B cell (primary cell): ENCODE data around the gene ZNHIT2. TPM values are rescaled to one million over a fixed set of nuclear protein-coding genes. Genes with fewer than 3 reads are reported as not detected.

Source experiments
- ATAC-seq: fragments of 200-7000 bp; cut with Tn5 transposase; one replicate; pipeline ENCODE4 v1.10.0; 2021; ENCODE audit warnings: low read depth, mild to moderate bottlenecking, moderate number of reproducible peaks, moderate library complexity
- CTCF ChIA-PET: fragments of 350-600 bp; sonication (Branson Sonifier 250); formaldehyde crosslinking; loops from one replicate; lab custom pipeline; 2021; ENCODE audit warnings: antibody characterized with exemption, inconsistent platforms; lab: Charles Lee
- POLR2A ChIA-PET: fragments of 350-600 bp; sonication (Branson Sonifier 250); formaldehyde crosslinking; loops from one replicate; lab custom pipeline; 2021; ENCODE audit warnings: antibody characterized with exemption; lab: Charles Lee
- DNase-seq: peaks from one replicate; pipeline ENCODE4 v3.0.0; 2013
- H2AFZ ChIP-seq: 2 replicates; pipeline ENCODE4 v1.6.1; 2012; ENCODE audit warnings: mild to moderate bottlenecking, low read depth, low read length; ENCODE audit not compliant: insufficient read depth, poor library complexity, severe bottlenecking
- H3K27ac ChIP-seq, 2 donors: 1 replicate in 1 of 2; 2 replicates in 1 of 2; pipeline ENCODE4 v1.5.1; 2012 to 2013; ENCODE audit warnings: low read length in 2 of 2, mild to moderate bottlenecking in 2 of 2, moderate library complexity in 1 of 2
- H3K27me3 ChIP-seq, 4 experiments: fragments of 200-600 bp in 1 of 4; sonication (generic) in 1 of 4; replicated peaks in 1 of 4; 1 replicate in 2 of 4; 2 replicates in 2 of 4; pipeline versions ENCODE4 v1.6.1 to v1.7.0; 2013 to 2016; ENCODE audit warnings: low read length in 3 of 4, mild to moderate bottlenecking in 2 of 4, mixed read lengths in 1 of 4, moderate library complexity in 1 of 4; ENCODE audit not compliant: insufficient read depth in 4 of 4, control insufficient read depth in 3 of 4; ENCODE audit errors: control extremely low read depth in 1 of 4
- H3K36me3 ChIP-seq, 2 experiments: replicated peaks in 1 of 2; 1 replicate in 1 of 2; 2 replicates in 1 of 2; pipeline versions ENCODE4 v1.6.1 to v1.7.1; 2013; ENCODE audit warnings: low read length in 1 of 2; ENCODE audit not compliant: insufficient read depth in 2 of 2, control insufficient read depth in 1 of 2; ENCODE audit errors: control extremely low read depth in 1 of 2, extremely low read depth in 1 of 2
- H3K4me1 ChIP-seq, 2 donors: fragments of 200-600 bp in 1 of 2; sonication (generic) in 1 of 2; 1 replicate in 1 of 2; 2 replicates in 1 of 2; pipeline versions ENCODE4 v1.5.1 to v1.6.1; 2013 to 2017; ENCODE audit warnings: low read length in 2 of 2; ENCODE audit not compliant: control insufficient read depth in 2 of 2, insufficient read depth in 2 of 2
- H3K4me2 ChIP-seq: replicated peaks from 2 replicates; pipeline ENCODE3; 2012; ENCODE audit warnings: mild to moderate bottlenecking, low read depth, low read length; ENCODE audit not compliant: poor library complexity, severe bottlenecking
- H3K4me3 ChIP-seq, 5 experiments: fragments of 200-600 bp in 1 of 5; sonication (generic) in 1 of 5; 1 replicate in 3 of 5; 2 replicates in 2 of 5; pipeline versions ENCODE4 v1.5.1 to v1.7.0; 2011 to 2016; ENCODE audit warnings: low read length in 4 of 5, mild to moderate bottlenecking in 4 of 5, low read depth in 2 of 5, control low read depth in 1 of 5, moderate library complexity in 1 of 5; ENCODE audit not compliant: insufficient read depth in 1 of 5; ENCODE audit errors: control extremely low read depth in 1 of 5, extremely low read depth in 1 of 5
- H3K79me2 ChIP-seq: fragments of 200-600 bp; sonication (generic); one replicate; pipeline ENCODE4 v1.6.0; 2016; ENCODE audit warnings: low read length; ENCODE audit not compliant: control insufficient read depth, insufficient read depth
- H3K9ac ChIP-seq: fragments of 200-600 bp; sonication (generic); 2 replicates; pipeline ENCODE4 v1.6.1; 2017; ENCODE audit warnings: mild to moderate bottlenecking, low read length, moderate library complexity
- H3K9me3 ChIP-seq, 3 donors: one replicate each; pipeline versions ENCODE4 v1.6.1 to v1.7.1; 2013; ENCODE audit warnings: low read length in 2 of 3; ENCODE audit not compliant: control insufficient read depth in 2 of 3, insufficient read depth in 1 of 3; ENCODE audit errors: control extremely low read depth in 1 of 3
- H4K20me1 ChIP-seq: 2 replicates; pipeline ENCODE4 v1.6.0; 2012; ENCODE audit warnings: mild to moderate bottlenecking, low read length; ENCODE audit not compliant: insufficient read depth, control insufficient read depth, poor library complexity, severe bottlenecking
- H3K27ac Mint-ChIP-seq: one replicate; pipeline ENCODE4 v1.8.0; 2021; ENCODE audit warnings: mixed read lengths
- H3K27me3 Mint-ChIP-seq: one replicate; pipeline ENCODE4 v1.8.0; 2021; ENCODE audit warnings: mixed read lengths
- H3K4me1 Mint-ChIP-seq: one replicate; pipeline ENCODE4 v1.8.0; 2021; ENCODE audit warnings: mixed read lengths
- H3K4me3 Mint-ChIP-seq: one replicate; pipeline ENCODE4 v1.8.0; 2021; ENCODE audit warnings: mixed read lengths
- H3K9me3 Mint-ChIP-seq: one replicate; pipeline ENCODE4 v1.8.0; 2022; ENCODE audit warnings: mixed read lengths; ENCODE audit not compliant: insufficient read depth
- EZH2 ChIP-seq: IDR thresholded peaks from 2 replicates; pipeline ENCODE4 v1.6.1; 2012; ENCODE audit warnings: borderline replicate concordance, low read depth, mild to moderate bottlenecking, moderate library complexity, low read length; ENCODE audit not compliant: insufficient read depth, poor library complexity, severe bottlenecking
- WGBS: methylation state at CpG from one replicate; pipeline ENCODE4 v1.1.5; 2013; ENCODE audit warnings: missing lambda C conversion rate; ENCODE audit not compliant: insufficient coverage; 5-methylcytosine and 5-hydroxymethylcytosine counted together
- intact Hi-C: fragments of 100-400 bp; cut with micrococcal nuclease; formaldehyde crosslinking; loops from one replicate; pipeline ENCODE4 v1.10.0; 2022
- polyA plus RNA-seq: library from polyadenylated mRNA; depleted of rRNA; stranded (reverse); fragments of >200 nt; gene quantifications from 2 replicates; pipeline ENCODE4 v1.2.3, GENCODE V29; 2012
- total RNA-seq, 2 donors: library from RNA; stranded (reverse); fragments of 120-200 nt in 1 of 2; gene quantifications; 1 replicate in 1 of 2; 2 replicates in 1 of 2; pipeline versions ENCODE4 v1.2.3 to v1.2.4, GENCODE V29; 2013 to 2022
- TF ChIP-seq, protein P1 (sequence below): fragments of 200-600 bp; IDR thresholded peaks from one replicate; pipeline ENCODE4 v1.8.0; 2022; ENCODE audit warnings: antibody characterized with exemption, mild to moderate bottlenecking

Gene ZNHIT2
- total and polyA plus RNA-seq, 2 donors (not counting 1 experiment from before 2014, with no cell fraction given): 6.2 to 14.1 TPM

DNA sequence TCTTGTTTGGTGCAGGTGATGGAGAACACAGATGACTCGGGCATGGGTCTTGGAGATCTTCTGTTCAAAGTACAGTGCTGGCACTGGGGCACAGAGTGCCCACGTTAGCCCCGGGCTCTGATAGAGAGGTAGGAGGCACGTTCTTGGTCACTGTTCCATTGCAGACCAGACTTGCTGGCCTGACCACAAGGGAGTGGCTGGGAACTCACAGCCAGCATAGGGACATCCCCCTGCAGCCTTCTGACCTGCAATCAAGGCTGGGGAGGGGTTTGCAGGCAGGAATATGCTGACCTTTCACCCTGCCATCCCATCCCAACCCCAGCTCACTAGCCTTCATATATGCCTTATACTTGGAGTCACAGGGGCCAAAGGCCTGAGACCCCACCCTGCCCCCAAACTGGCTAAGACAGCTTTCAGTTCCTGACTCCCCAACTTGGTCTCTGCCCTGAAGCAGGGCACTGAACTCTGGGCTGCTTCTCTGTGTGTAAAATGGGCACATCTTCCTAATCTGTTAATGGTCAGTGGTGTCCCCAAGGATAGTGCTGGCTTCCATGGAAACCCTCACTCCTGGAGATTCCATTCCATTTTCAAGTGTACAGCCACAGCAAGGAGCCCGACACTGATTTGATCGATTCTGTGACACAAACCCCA lies 9.2 kb upstream of the ZNHIT2 start:
- no peaks in the 10 kb centered on the region for H3K27me3 Mint-ChIP-seq
- Histone ChIP-seq H3K4me2 (no peak overlapping the region), H3K79me2 (peaks cover 77% of the 10 kb centered on the region), H3K4me3 (no peak overlapping the region), H3K9me3 (no peaks in the 10 kb centered on the region), H3K4me1 (peaks cover 34 to 53% of the 10 kb centered on the region in 2 donors), H3K27ac (peak overlapping the region in 1 of 2 donors; percentile 7), H3K9ac (no peak overlapping the region), H2AFZ (no peak overlapping the region), H3K27me3 (no peaks in the 10 kb centered on the region), H4K20me1 (peaks cover 70% of the 10 kb centered on the region), H3K36me3 (peaks cover 3 to 77% of the 10 kb centered on the region in 2 experiments)
- H3K4me1 Mint-ChIP-seq: peaks cover 47% of the 10 kb centered on the region
- ChIA-PET POLR2A (interaction anchor here (0.5 kb wide), 1 partner anchor 19 kb away, joined by 3 read pairs; no protein-coding TSS in a partner anchor), CTCF (interaction anchor here (4.4 kb wide), 1 partner anchor 15 kb away, joined by 20 read pairs; the partner anchor contains the start of gene TM7SF2)
- no peak for ATAC-seq
- peak; percentile 8 for DNase-seq
- peak overlapping the region; percentile 15 for H3K27ac Mint-ChIP-seq
- H3K9me3 Mint-ChIP-seq: no peaks in the 10 kb centered on the region
- intact Hi-C loops: no loop called here
- no peak for TF ChIP-seq EZH2
- TF ChIP-seq, protein P1, sequence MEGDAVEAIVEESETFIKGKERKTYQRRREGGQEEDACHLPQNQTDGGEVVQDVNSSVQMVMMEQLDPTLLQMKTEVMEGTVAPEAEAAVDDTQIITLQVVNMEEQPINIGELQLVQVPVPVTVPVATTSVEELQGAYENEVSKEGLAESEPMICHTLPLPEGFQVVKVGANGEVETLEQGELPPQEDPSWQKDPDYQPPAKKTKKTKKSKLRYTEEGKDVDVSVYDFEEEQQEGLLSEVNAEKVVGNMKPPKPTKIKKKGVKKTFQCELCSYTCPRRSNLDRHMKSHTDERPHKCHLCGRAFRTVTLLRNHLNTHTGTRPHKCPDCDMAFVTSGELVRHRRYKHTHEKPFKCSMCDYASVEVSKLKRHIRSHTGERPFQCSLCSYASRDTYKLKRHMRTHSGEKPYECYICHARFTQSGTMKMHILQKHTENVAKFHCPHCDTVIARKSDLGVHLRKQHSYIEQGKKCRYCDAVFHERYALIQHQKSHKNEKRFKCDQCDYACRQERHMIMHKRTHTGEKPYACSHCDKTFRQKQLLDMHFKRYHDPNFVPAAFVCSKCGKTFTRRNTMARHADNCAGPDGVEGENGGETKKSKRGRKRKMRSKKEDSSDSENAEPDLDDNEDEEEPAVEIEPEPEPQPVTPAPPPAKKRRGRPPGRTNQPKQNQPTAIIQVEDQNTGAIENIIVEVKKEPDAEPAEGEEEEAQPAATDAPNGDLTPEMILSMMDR: no peak
- WGBS: 74% methylated on average over 4 of the region's 6 CpGs
- no peak overlapping the region for H3K4me3 Mint-ChIP-seq
